GM19025 (cell line): Measurements from ENCODE around the gene ESYT2.

ENCODE experiments used
- ATAC-seq: cut with Tn5 transposase; IDR thresholded peaks from one replicate; pipeline ENCODE4 v1.9.1; 2021; ENCODE audit warnings: mild to moderate bottlenecking, low read depth, moderate library complexity; ENCODE audit not compliant: unreplicated experiment

ESYT2 gene

DNA sequence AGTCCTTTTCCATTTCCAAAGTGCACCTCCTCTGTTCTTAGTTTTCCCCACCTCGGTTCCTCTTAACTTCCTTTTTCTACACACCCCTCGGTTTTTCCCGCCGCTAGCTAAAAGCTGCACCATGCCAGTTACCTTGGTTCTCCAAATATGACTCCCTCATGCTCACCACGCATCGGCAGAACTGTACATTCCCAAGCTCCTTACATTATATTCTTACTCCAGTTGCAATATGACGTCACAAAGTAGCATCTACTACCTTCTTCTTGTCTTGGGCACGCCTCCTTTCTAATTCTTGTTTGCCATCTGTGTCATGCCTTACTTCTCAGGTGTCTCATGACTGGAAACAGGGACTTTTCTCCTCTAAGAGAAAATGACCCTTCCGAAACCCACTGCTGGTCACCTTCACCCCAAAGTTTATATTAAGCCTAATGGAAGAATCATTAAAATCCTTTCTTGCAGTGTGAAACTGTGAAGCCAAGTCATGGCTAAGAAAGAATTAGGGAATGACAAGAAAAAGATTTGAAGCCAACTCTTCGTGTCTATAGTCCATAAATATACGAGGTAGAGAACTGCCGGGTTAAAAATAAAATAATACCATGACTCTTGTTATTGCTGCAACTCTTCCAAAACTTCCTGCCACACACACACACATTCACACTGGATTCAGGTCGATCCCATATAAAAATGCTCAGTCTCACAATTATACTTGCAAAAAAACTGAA is 1.7 kb downstream of the ESYT2 start:
- ATAC-seq: no peak

DNA sequence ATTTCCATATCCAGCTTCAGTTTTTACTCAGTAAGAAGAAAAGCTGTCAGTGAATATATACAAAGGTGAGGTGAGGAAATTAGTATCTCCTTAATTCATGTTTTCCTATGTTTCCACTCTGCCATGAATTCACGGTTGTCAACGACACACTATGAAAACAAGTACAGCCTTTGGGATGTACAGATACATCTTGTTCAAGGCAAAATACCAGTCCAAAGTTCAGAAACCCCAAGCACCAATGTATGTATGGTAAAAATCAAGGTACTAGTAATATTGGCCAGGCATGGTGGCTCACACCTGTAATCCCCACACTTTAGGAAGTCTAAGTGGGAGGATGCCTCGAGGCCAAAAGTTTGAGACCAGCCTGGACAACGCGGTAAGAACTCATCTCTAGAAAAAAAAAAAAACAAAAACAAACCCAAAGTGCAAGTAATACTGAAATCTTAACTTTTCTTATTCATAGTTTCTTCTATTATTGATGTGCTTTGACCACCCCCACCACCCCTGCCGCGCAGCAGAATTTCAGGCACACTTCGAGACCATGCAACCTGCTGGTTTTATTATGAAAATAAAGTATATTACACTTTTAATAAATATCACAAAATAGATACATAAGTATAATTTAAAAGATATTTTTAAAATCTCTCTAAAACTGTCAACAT is 3.5 kb downstream of the ESYT2 start:
- no peak for ATAC-seq

DNA sequence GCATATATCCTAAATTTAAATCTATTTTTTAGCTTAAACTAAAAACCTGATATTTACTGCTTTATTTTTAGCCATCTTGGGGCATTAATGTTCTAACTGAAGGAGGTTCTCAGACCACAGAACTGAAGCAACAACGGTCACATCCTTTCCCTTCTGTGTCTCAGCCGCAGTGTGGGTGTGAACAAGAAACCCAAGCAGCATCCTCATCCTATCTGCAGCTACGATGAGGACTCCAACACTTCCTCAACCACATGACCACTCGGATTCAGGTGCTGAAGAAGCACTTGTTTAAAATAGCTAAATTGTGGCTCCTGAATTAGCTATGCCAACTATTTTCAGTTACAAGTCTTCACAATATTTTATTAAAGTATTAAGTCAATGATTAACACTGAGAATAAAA is 5.3 kb downstream of the ESYT2 start:
- ATAC-seq: peak; percentile 51

DNA sequence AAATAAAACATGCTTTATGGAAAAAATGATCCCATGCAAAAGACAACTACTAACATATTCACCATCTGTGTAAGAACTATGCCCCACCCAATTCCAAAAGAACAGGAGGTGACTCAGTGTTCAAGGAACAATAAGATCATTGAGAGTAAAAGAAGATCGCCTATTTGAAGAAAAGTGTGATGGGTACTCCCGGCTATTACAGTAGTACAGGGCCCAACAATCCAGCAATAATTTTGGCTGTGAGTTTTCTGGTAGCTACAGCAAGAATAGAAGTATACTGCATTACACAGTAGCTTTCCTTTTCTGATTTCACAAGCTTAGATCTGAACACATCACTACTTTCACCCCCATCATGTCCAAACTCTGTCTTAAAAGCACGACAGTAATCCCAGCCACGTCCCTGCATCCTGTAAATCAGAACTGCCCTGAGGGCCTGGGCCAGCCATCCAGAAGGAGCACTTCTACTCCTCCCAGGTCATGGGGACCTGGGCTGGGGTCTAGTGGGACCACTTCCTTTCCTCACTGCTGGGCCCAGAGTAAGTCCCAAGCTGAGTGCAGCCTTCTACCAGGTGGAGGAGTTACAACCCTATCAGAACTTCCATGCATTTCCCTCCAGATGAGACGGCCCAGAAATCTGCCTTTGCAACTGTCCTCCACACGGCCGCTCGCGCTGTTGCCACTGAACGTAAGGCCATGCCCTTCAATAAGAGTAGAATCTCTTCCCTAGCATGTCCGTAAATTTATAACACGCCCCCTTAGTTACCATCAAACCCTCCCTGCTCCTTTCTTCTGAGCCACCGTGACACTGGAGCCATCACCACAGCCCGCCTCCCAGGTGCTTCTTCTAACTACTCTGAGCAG is 7.9 kb downstream of the ESYT2 start:
- no peak for ATAC-seq

DNA sequence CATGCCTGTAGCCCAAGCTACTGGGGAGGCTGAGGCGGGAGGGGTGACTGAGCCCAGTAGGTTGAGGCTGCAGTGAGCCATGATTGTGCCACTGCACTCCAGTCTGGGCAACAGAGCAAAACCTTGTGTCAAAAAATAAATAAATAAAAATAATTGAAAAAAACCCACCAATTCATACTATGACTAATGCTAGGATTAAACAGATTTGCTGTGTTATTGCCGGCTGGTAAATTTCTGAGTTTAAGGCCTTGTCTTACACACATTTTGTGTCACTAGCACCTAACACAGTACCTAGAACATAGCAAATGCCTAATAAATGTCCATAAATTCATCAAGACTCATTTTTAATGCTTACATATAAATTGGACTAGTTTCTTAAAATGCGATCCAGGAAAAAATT is 8.7 kb downstream of the ESYT2 start:
- no peak for ATAC-seq

DNA sequence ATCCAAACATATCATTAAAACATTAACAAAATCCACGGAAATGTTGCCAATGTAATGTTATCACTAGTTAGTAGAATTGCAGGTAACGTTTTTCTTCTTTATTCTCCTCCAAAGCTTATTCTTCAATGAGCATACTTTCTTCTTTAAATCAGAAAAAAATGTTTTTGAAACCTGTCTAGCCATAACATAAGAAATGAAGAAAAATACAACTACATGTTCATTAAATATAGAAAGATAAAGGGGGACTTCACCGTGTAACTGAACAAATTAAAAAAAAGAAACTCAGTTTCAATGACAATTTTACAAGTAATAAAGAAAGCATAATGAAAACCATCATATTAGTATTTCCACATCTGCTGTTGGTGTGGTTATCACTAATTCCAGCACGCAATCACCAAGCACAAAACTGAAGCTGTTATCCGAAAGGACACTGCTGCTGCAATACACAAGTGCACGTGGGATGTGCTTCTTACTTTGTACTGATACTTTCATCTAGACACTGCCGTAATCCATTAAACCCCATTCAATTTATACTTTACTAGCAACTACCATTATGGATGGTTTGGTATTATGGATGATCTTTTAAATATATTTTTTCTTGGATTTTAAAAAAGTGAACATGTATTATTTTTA is 9.6 kb downstream of the ESYT2 start:
- no peak for ATAC-seq

DNA sequence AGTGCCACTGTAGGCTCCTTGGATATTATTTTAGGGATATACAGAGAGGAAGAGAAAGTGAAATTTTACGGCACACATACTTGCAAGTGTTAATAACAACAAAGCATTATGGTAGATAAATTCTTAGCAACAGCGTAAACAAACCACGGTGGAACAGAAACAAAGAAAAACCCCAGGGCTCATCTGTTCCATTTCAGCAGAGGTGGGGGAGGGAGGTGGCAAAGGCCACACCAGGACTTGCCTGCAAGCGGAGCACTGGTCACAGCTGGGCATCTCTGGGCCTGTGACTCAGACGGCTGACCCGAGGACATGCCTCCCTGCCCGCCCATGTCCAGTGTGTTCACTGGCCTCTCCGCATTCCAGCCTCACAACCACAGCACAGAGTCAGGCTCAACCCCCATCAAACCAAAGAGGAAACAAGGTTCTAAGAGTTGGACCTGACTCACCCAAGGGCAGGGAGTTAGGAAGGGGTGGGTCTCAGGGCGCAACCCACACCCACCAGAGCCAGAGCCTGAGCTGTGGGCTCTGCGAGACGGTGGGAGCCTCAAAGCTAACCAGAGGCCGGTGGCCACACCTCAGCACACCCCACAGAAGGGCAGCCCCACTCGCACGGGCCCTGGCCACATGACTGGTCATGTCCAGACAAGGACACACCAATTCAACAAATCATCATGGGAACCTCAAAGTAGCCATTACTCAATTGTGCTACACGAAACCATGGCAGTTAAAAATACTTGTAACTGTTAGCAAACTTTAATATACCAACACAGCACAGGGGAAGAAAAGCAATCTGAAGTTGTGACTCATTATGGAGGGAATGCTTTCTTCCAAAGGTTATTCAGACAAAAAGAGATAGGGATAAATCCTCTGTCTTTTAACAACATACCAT is 10.7 kb downstream of the ESYT2 start:
- ATAC-seq: peak; percentile 85

DNA sequence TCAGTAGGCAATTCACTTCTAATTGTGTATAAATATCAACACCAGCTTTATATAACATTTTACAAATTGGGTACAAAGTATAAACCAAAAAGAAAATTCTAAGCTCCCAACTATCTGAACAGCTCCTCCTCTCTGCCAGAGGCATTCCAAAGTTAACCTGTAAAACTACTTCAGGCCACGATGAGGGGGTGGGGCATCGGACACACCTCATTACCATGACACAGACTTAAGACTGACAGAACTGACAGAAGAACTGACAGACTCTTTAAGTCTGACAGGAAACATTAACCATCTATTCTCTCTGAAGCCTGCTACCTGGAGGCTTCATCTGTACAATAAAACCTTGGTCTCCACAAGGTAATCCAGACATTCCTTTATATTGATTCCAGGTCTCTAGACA is 12.3 kb downstream of the ESYT2 start:
- ATAC-seq: no peak

DNA sequence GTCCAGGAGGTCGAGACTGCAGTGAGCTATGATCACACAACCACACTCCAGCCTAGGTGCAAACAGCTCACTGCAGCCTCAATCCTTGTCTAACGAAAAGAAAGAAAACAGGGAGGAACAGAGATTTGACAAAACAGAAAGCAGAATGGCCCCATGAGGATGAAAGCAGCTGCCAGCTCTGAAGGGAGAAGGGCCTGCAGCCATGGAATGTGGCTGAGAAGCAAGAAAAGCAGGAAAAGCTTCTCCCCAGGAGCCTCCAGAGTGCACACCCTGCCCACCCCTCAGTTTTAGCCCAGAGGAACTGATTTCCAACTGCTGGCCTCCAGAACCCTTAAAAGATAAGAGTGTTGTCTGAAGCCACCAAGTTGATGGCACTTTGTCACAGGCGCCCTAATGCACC is 13.0 kb downstream of the ESYT2 start:
- no peak for ATAC-seq

DNA sequence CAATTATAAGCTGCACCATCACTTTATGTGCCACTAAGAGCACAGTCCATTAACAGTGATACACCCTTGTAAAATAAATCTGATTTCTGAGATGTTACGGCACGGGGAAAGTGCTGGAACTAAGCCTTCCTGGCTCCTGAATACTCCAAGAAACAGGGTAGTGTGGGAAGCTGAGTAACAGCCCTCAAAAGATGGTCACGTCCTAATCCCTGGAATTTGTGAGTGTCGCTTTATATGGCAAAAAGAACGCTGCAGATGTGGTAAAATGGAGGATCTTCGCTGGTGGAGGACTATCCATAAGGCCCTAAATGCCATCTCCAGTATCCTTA is 13.5 kb downstream of the ESYT2 start:
- no peak for ATAC-seq

DNA sequence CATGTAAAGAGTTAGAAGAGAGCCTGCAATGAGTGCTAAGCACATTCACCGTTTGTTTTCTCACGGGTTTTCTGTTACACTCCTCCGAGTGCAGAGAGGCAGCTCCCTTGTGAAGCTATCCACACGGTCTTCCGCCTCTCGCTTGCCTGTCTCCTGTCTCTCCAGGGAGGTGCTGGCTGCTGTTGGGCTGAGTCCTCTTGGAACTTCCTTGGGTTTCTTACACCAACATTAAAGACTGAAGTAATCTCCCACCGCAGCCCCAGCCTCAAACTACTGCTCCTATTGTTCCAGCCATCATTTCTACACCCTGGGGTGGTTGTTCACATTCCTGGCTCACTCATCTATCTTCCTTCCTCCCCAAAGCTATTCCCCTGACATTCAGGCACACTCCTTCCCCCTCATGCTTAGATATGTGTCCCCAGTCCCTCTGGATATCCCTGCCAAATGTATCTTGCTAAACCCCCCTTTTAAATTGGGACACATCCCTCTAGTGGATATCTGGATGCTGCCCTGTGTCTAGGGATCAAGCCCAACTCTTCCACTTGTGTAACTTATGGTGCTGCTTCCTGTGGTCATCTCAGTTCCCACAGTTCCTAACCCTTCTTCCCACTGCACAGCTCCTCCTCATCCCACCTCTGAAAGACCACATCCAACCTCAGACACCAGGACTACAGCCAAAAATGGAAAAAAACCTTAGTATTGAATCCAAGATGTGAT is 14.1 kb downstream of the ESYT2 start:
- ATAC-seq: no peak

DNA sequence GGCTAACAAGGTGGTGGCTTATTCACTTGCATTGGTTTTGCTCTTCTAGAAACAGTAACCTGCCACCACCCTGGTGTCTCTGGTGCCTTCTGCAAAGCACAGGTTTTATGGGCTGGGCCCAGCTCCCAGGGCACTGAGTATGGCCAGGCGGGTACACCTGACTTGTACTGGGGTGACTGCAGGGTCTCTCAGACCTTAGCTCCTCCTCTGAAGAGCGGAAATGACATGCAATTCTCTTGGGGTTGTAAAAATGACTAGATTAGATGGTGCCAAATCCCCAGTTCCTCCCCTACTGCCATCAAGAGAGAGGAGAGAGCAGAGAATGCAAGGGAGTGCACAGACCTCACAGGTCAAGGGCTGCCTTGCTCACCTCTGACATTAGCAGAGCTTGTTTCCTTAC is 14.7 kb downstream of the ESYT2 start:
- no peak for ATAC-seq

DNA sequence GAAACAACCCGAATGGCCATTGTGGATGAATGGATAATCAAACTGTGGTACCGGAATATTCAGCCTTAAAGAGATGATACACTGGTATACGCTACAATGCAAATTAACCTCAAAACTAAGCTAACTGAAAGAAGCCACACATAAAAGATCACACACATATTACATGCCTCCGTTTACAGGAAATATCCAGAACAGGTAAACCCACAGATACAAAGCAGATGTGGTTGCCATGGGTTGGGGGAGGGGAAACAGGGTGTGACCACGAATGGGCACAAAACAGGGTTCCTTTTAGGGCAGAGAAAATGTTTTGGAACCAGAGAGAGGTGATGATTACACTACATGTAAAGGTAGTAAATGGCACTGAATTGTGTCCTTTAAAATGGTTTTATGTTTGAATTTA is 16.6 kb downstream of the ESYT2 start:
- no peak for ATAC-seq

DNA sequence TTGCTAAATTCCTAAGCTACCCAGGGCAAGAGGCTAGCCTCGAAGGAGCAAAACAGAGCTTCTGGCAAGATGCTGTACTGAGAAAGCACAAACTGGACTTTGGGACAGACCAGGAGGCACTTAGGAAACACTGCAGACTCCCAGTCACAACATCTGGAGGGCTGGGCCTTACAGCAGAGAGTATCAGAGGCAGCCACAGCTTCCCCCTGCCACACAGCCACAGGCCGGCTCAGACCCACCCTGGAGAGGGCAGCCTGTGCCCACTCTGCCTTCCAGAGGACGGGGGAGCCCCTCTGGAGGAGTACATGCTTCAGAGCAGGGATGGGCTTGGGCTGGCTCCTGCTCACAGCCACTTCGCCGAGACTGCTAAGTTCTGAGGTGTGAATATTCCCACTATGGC is 17.4 kb downstream of the ESYT2 start:
- no peak for ATAC-seq

DNA sequence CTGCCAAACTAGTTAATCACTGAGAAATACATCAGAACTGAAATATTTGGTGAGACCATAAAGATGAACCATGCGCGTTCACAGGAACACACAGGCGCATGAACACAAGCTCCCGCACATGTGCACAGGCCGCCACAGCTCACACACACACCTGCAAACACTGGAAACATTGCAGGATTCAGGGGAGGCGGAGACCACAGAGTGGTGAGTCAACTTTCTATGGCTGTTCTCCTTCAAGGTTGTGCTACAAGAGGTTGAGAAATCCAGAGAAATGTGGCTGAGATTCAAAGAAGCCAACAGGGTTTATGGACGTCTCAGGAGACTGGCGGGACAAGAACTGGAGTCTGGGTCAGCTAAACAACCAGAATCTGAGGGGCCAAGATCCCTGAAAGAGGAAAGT is 17.8 kb downstream of the ESYT2 start:
- no peak for ATAC-seq

DNA sequence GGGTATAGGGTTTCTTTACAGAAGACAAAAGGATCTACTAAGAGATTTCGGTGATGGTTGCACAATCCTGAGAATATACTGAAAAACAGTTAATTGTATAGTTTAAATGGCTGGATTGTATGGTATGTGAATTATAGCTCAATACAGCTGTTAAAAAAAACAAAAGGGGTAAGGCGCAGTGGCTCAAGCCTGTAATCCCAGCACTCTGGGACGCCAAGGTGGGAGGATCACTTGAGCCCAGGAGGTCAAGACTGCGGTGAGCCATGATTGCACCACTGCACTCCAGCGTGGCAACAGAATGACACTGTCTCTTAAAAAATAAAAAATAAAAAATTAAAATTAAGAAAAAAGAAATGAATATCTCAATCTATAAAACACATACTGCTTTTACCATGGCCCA is 18.5 kb downstream of the ESYT2 start:
- no peak for ATAC-seq

DNA sequence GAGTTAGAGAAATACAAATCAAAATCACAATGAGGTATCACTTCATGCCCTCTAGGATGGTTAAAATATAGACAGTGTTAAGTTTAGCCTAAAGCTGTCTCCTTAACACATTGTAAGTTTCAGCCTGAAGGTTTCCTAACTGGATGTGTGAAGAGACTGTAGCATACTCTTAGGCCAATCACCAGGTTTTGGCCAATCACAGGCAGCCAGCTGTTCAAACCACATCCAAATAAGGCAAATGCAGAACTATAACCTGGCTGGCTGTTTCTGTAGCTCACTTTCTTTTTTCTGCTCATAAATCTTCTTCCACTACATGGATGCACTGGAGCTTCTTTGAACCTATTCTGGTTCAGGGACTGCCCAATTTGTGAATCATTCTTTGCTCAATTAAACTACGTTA is 19.7 kb downstream of the ESYT2 start:
- ATAC-seq: peak; percentile 90

DNA sequence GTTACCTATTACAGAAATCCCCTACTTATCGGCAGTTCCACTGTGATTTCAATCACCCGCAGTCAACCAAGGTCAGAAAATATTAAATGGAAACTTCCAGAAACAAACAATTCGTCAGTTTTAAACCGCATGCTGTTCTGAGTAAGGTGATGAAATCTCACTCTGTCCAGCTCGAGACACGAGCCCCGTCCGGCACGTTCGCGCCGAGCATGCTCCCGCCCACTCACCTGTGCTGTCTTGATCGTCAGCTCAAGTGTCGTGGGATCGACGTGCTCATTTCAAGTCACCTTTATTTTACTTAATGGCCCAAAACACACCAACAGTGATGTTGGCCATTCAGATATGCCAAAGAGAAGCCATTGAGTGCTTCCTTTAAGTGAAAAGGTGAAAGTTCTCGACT is 21.2 kb downstream of the ESYT2 start:
- ATAC-seq: no peak

DNA sequence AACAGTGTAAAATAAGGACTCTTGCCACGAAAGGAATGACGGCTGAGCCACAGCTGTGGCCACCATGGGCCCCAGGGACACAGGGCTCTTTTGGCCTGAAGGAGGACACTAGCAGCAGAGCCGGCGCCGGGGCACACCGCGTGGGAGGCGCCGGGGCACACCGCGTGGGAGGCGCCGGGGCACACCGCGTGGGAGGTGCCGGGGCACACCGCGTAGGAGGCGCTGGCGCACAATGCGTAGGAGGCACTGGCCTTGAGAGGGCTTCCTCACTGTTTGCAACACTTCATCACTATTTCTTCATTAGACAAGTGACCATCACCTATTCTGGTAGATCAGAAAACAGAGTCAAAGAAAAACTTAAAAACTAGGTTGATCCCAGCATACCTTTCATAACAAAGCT is 23.4 kb downstream of the ESYT2 start:
- no peak for ATAC-seq

DNA sequence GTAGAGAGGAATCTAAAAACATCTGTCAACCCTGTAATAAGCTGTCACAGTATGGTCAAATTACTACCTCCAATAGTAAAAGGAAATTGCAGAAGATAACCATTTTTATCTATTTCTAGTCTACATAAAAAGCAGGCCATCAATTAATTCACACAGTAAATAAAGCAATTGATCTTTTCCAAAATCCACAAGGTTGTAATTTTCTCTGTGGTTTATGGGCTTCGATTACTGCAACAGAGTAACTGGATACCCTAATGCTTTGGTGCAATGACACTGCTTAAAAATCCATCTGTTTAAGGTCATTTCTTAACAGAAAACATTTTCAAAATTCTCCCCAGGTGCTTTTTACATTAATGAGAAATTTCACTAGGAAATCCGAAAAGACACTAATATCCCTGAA is 23.9 kb downstream of the ESYT2 start:
- no peak for ATAC-seq
